IMR-90 (cell line): Measurements from ENCODE around the gene BRPF3. TPM values are rescaled to one million over a fixed set of nuclear protein-coding genes. Genes with fewer than 3 reads are reported as not detected.

ENCODE experiments used
- ATAC-seq: fragments of 200-7000 bp; cut with Tn5 transposase; 2 replicates; pipeline ENCODE4 v1.9.1; 2020; ENCODE audit warnings: low read depth, mild to moderate bottlenecking, moderate library complexity
- BruUV-seq: library from RNA; stranded (reverse); fragments of 400-500 nt; replicated peaks from 2 replicates; lab custom pipeline; 2021; lab: Mats Ljungman, UMichigan
- CTCF ChIA-PET: fragments of 300-600 bp; formaldehyde crosslinking; extraction: SDS; loops from one replicate; lab custom pipeline; 2021; ENCODE audit warnings: antibody characterized with exemption; lab: Yijun Ruan, JAX
- POLR2A ChIA-PET: fragments of 300-600 bp; sonication (Branson Sonifier 250); formaldehyde crosslinking; loops from one replicate; lab custom pipeline; 2022; ENCODE audit warnings: antibody characterized with exemption; ENCODE audit not compliant: unreplicated experiment; lab: Charles Lee
- DNase-seq: peaks from one replicate; pipeline ENCODE4 v3.0.0; 2013
- H2AFZ ChIP-seq: replicated peaks from 2 replicates; pipeline ENCODE3; 2013; ENCODE audit warnings: low read length, mild to moderate bottlenecking; ENCODE audit not compliant: poor library complexity
- H2AK5ac ChIP-seq: 2 replicates; pipeline ENCODE4 v1.6.1; 2013; ENCODE audit warnings: low read depth, low read length, inconsistent platforms
- H2AK9ac ChIP-seq: replicated peaks from 2 replicates; pipeline ENCODE3; 2013; ENCODE audit warnings: mild to moderate bottlenecking, low read depth, low read length, moderate library complexity; ENCODE audit not compliant: poor library complexity
- H2BK120ac ChIP-seq: 2 replicates; pipeline ENCODE4 v1.6.1; 2013; ENCODE audit warnings: low read depth, low read length, inconsistent platforms
- H2BK15ac ChIP-seq: 3 replicates; pipeline ENCODE4 v1.6.1; 2013; ENCODE audit warnings: low read depth, low read length, inconsistent platforms
- H2BK20ac ChIP-seq: 2 replicates; pipeline ENCODE4 v1.6.1; 2013; ENCODE audit warnings: low read depth, mild to moderate bottlenecking, inconsistent platforms, low read length, moderate library complexity
- H2BK5ac ChIP-seq: 2 replicates; pipeline ENCODE4 v1.6.1; 2013; ENCODE audit warnings: mild to moderate bottlenecking, low read depth, low read length, inconsistent platforms; ENCODE audit not compliant: poor library complexity, severe bottlenecking
- H3K14ac ChIP-seq: replicated peaks from 2 replicates; pipeline ENCODE4 v1.6.1; 2013; ENCODE audit warnings: low read depth, low read length, inconsistent platforms
- H3K18ac ChIP-seq: 2 replicates; pipeline ENCODE4 v1.6.1; 2013; ENCODE audit warnings: low read depth, low read length, control low read depth
- H3K23ac ChIP-seq: 2 replicates; pipeline ENCODE4 v1.6.1; 2013; ENCODE audit warnings: low read depth, low read length, inconsistent platforms
- H3K27ac ChIP-seq: 2 replicates; pipeline ENCODE4 v1.5.1; 2013; ENCODE audit warnings: mild to moderate bottlenecking, control low read depth, low read length; ENCODE audit not compliant: insufficient read depth
- H3K27me3 ChIP-seq: 2 replicates; pipeline ENCODE4 v1.6.1; 2013; ENCODE audit warnings: low read length; ENCODE audit not compliant: control insufficient read depth, insufficient read depth
- H3K36me3 ChIP-seq: 2 replicates; pipeline ENCODE4 v1.6.1; 2013; ENCODE audit warnings: low read length, mixed read lengths; ENCODE audit not compliant: control insufficient read depth, insufficient read depth
- H3K4ac ChIP-seq: 2 replicates; pipeline ENCODE4 v1.6.1; 2013; ENCODE audit warnings: low read depth, low read length, inconsistent platforms
- H3K4me1 ChIP-seq: 2 replicates; pipeline ENCODE4 v1.6.1; 2013; ENCODE audit warnings: low read length, mixed read lengths; ENCODE audit not compliant: control insufficient read depth, insufficient read depth
- H3K4me2 ChIP-seq: 2 replicates; pipeline ENCODE4 v1.6.1; 2013; ENCODE audit warnings: low read depth, mild to moderate bottlenecking, control low read depth, low read length, moderate library complexity
- H3K4me3 ChIP-seq: 2 replicates; pipeline ENCODE4 v1.5.1; 2013; ENCODE audit warnings: low read depth, mild to moderate bottlenecking, control low read depth, low read length, moderate library complexity; ENCODE audit not compliant: insufficient read depth
- H3K56ac ChIP-seq: 2 replicates; pipeline ENCODE4 v1.6.1; 2013; ENCODE audit warnings: low read length, inconsistent platforms; ENCODE audit not compliant: insufficient read depth; ENCODE audit errors: extremely low read depth
- H3K79me1 ChIP-seq, 2 experiments: 2 replicates each; pipeline ENCODE4 v1.6.1; 2013; ENCODE audit warnings: low read length in 2 of 2, inconsistent platforms in 1 of 2, low read depth in 1 of 2
- H3K9ac ChIP-seq: 2 replicates; pipeline ENCODE4 v1.6.1; 2013; ENCODE audit warnings: low read depth, low read length, control low read depth
- H3K9me1 ChIP-seq: 2 replicates; pipeline ENCODE4 v1.6.1; 2013; ENCODE audit warnings: low read length, inconsistent platforms; ENCODE audit not compliant: insufficient read depth
- H3K9me3 ChIP-seq: 2 replicates; pipeline ENCODE4 v1.6.1; 2013; ENCODE audit warnings: low read length; ENCODE audit not compliant: control insufficient read depth, insufficient read depth
- H4K20me1 ChIP-seq: 2 replicates; pipeline ENCODE4 v1.6.1; 2013; ENCODE audit warnings: low read length, inconsistent platforms; ENCODE audit not compliant: insufficient read depth
- H4K5ac ChIP-seq: 2 replicates; pipeline ENCODE4 v1.6.1; 2013; ENCODE audit warnings: mild to moderate bottlenecking, low read depth, low read length, control low read depth
- H4K8ac ChIP-seq, 2 experiments: 2 replicates each; pipeline ENCODE4 v1.6.1; 2013; ENCODE audit warnings: low read depth in 2 of 2, low read length in 2 of 2, control low read depth in 1 of 2, inconsistent platforms in 1 of 2
- H4K91ac ChIP-seq: 2 replicates; pipeline ENCODE4 v1.6.1; 2013; ENCODE audit warnings: low read depth, low read length, inconsistent platforms; ENCODE audit not compliant: insufficient read depth
- BHLHE40 ChIP-seq: fragments of 150-350 bp; IDR thresholded peaks from 2 replicates; pipeline ENCODE4 v1.6.1; 2016; ENCODE audit warnings: mild to moderate bottlenecking, low read depth, low read length
- CEBPB ChIP-seq: IDR thresholded peaks from 2 replicates; pipeline ENCODE4 v1.6.1; 2012; ENCODE audit warnings: low read depth, low read length, improper control_type of control experiment
- CHD1 ChIP-seq: IDR thresholded peaks from 2 replicates; pipeline ENCODE4 v1.6.1; 2012; ENCODE audit warnings: low read depth, low read length, improper control_type of control experiment
- MAZ ChIP-seq: IDR thresholded peaks from 2 replicates; pipeline ENCODE4 v1.6.1; 2012; ENCODE audit warnings: low read depth, mild to moderate bottlenecking, low read length, improper control_type of control experiment, moderate library complexity, borderline replicate concordance
- MXI1 ChIP-seq: IDR thresholded peaks from 2 replicates; pipeline ENCODE4 v1.6.1; 2012; ENCODE audit warnings: low read depth, mild to moderate bottlenecking, low read length, moderate library complexity, borderline replicate concordance
- NFE2L2 ChIP-seq: fragments of 150-350 bp; IDR thresholded peaks from 2 replicates; pipeline ENCODE4 v1.6.1; 2016; ENCODE audit warnings: low read depth, mild to moderate bottlenecking, low read length
- POLR2A ChIP-seq: IDR thresholded peaks from 2 replicates; pipeline ENCODE4 v1.6.1; 2012; ENCODE audit warnings: mild to moderate bottlenecking, low read depth, low read length
- RAD21 ChIP-seq: IDR thresholded peaks from 2 replicates; pipeline ENCODE4 v1.6.1; 2012; ENCODE audit warnings: low read length, improper control_type of control experiment
- RCOR1 ChIP-seq: IDR thresholded peaks from 2 replicates; pipeline ENCODE4 v1.6.1; 2012; ENCODE audit warnings: mild to moderate bottlenecking, low read length, improper control_type of control experiment; ENCODE audit not compliant: insufficient replicate concordance
- RFX5 ChIP-seq: IDR thresholded peaks from 2 replicates; pipeline ENCODE4 v1.8.0; 2012; ENCODE audit warnings: low read depth, mild to moderate bottlenecking, low read length, moderate library complexity
- WGBS, 2 experiments: methylation state at CpG; one replicate each; pipeline versions ENCODE4 v1.1.5 to v1.1.7; 2013; ENCODE audit warnings: missing lambda C conversion rate in 2 of 2; ENCODE audit not compliant: insufficient read length in 1 of 2; ENCODE audit errors: extremely low coverage in 2 of 2; 5-methylcytosine and 5-hydroxymethylcytosine counted together
- dilution Hi-C: fragments of 300-500 bp; cut with HindIII; formaldehyde crosslinking; loops from one replicate; pipeline ENCODE4 v1.14.3; 2018; ENCODE audit warnings: low sequenced_read_pairs; ENCODE audit not compliant: unreplicated experiment
- in situ Hi-C: fragments of 300-500 bp; cut with MboI; formaldehyde crosslinking; loops from 3 replicates; pipeline ENCODE4 v1.14.3; 2019; ENCODE audit warnings: low sequenced_read_pairs, inconsistent platforms, mixed read lengths
- intact Hi-C: fragments of 100-400 bp; cut with micrococcal nuclease; formaldehyde crosslinking; loops from 2 replicates; pipeline ENCODE4 v1.10.0; 2022
- polyA plus RNA-seq, 3 experiments: library from polyadenylated mRNA; depleted of rRNA; stranded (reverse); fragments of >200 nt; gene quantifications; 2 replicates each; pipeline ENCODE4 v1.2.3, GENCODE V29; 2012; ENCODE audit warnings: low replicate concordance in 1 of 3
- total RNA-seq: library from RNA; depleted of rRNA; stranded (reverse); fragments of >200 nt; gene quantifications from 2 replicates; pipeline ENCODE4 v1.2.3, GENCODE V29; 2012
- TF ChIP-seq, protein P1 (sequence below): fragments of 150-350 bp; IDR thresholded peaks from 2 replicates; pipeline ENCODE4 v1.6.1; 2016; ENCODE audit warnings: low read depth, mild to moderate bottlenecking, low read length, moderate library complexity, borderline replicate concordance
- TF ChIP-seq, protein P2 (sequence below): fragments of 150-350 bp; IDR thresholded peaks from 2 replicates; pipeline ENCODE4 v1.6.1; 2017; ENCODE audit warnings: mild to moderate bottlenecking, antibody characterized with exemption, low read length, low read depth

Gene BRPF3
- total and polyA plus RNA-seq, 2 of the 4 experiments (the other 2 are of a cell fraction) = 10.2 to 17.2 TPM

DNA sequence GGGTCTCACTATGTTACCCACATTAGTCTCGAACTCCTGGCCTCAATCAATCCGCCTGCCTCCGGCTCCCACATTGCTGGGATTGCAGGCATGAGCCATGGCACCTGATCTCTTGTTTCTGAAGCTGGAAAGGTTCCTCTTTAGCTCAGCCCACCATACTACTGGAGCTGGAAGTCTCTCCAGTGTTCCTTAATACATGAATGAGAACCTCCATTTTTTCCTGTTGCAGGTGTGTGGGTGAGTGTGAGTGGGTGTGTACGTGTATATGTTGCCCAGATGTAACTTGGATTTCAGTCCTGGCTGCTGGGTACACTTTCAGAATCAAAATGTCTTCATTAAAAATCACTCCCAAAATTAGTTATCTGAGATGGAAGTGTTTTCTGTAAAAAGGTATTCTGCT, 84.4 kb downstream of the BRPF3 start:
- Histone ChIP-seq H3K4me2 (no peak overlapping the region), H3K79me1 (no peaks in the 10 kb centered on the region), H3K4me1 (no peaks in the 10 kb centered on the region), H2BK20ac (no peak overlapping the region), H2AK9ac (no peak overlapping the region), H3K18ac (no peak overlapping the region), H3K27ac (no peak overlapping the region), H3K14ac (no peak overlapping the region), H3K4me3 (no peak overlapping the region), H3K56ac (no peak overlapping the region), H3K9ac (no peak overlapping the region), H2BK15ac (no peak overlapping the region), H2AK5ac (no peak overlapping the region), H3K23ac (no peak overlapping the region), H2BK5ac (no peak overlapping the region), H3K9me1 (no peaks in the 10 kb centered on the region), H4K91ac (no peak overlapping the region), H4K20me1 (no peaks in the 10 kb centered on the region), H3K27me3 (peaks cover 76% of the 10 kb centered on the region), H2BK120ac (no peak overlapping the region), H4K8ac (no peak overlapping the region), H2AFZ (no peak overlapping the region), H4K5ac (no peak overlapping the region), H3K4ac (no peak overlapping the region), H3K9me3 (no peaks in the 10 kb centered on the region), H3K36me3 (no peaks in the 10 kb centered on the region)
- ChIA-PET POLR2A (no interaction called here), CTCF (no interaction called here)
- ATAC-seq (no peak), DNase-seq (no peak)
- WGBS, 2 experiments = no CpG with 5 or more reads among the region's 4 CpGs
- no TSS peak for BruUV-seq
- TF ChIP-seq POLR2A (no peak), RCOR1 (no peak), MAZ (no peak), CEBPB (no peak), MXI1 (no peak), BHLHE40 (no peak), NFE2L2 (no peak), CHD1 (no peak), RFX5 (no peak), RAD21 (no peak)
- TF ChIP-seq, protein P1, sequence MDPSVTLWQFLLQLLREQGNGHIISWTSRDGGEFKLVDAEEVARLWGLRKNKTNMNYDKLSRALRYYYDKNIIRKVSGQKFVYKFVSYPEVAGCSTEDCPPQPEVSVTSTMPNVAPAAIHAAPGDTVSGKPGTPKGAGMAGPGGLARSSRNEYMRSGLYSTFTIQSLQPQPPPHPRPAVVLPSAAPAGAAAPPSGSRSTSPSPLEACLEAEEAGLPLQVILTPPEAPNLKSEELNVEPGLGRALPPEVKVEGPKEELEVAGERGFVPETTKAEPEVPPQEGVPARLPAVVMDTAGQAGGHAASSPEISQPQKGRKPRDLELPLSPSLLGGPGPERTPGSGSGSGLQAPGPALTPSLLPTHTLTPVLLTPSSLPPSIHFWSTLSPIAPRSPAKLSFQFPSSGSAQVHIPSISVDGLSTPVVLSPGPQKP = no peak
- TF ChIP-seq, protein P2, sequence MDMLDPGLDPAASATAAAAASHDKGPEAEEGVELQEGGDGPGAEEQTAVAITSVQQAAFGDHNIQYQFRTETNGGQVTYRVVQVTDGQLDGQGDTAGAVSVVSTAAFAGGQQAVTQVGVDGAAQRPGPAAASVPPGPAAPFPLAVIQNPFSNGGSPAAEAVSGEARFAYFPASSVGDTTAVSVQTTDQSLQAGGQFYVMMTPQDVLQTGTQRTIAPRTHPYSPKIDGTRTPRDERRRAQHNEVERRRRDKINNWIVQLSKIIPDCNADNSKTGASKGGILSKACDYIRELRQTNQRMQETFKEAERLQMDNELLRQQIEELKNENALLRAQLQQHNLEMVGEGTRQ = no peak
- dilution Hi-C loops = no loop called here
- intact Hi-C loops = no loop called here
- in situ Hi-C loops = no loop called here
